Measurements from ENCODE around the gene ARHGEF9.
"Not testable (repeated sequence)": the region's sequence is repeated elsewhere in the genome, so short reads cannot be mapped to it uniquely, and the experiment has no call there.

The ARHGEF9 gene

GRCh38 chrX:63784902-63785707 is at the start of gene ARHGEF9:
Gene ARHGEF9 (minus strand): TSS chrX:63785214. CDS start chrX:63785145, 69 bp downstream.
- DNase-seq: no peak

GRCh38 chrX:63825446-63825845 is 40.4 kb upstream of the ARHGEF9 start:
- DNase-seq: not testable (repeated sequence)

DNA sequence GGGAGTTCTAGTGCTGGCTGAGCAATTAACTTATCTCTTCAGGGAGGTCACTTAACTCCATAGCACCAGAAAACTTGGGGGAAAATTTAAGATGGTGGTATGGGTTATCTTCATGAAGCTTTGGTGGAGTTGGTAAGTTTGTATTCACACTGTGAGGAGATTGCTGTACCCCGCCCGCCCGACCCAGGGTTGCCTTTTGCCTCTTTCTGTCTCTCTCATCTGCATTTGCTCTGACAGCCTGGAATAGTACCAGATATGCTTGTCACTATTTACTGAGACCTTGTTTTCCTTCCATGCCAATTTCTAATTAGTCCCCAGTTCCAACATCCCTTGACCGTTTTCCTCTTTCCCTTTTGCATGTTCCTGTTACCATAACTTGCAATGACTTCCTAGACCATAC is 33.1 kb upstream of the ARHGEF9 start:
- no peak for DNase-seq

GRCh38 chrX:63817696-63818095 is 32.7 kb upstream of the ARHGEF9 start:
- no peak for DNase-seq

GRCh38 chrX:63812823-63813222 is 27.8 kb upstream of the ARHGEF9 start:
- no peak for DNase-seq

- no peak for DNase-seq
Observed at GRCh38 chrX:63810746-63811145, 25.7 kb upstream of the ARHGEF9 start.

GRCh38 chrX:63809173-63809572 is 24.2 kb upstream of the ARHGEF9 start:
- DNase-seq: no peak

DNA sequence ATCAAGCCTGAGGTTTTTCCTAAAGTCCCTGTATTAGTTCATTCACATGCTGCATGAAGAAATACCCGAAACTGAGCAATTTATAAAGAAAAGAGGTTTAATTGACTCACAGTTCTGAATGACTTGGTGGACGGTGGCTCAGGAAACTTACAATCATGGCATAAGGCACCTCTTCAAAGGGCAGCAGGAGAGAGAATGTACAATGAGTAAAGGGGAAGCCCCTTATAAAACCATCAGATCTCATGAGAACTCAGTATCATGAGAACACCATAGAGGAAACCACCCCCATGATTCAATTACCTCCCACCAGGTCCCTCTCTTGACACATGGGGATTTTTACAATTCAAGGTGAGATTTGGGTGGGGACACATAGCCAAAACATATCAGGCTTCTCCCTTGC is 10.4 kb upstream of the ARHGEF9 start:
- DNase-seq: not testable (repeated sequence)

DNA sequence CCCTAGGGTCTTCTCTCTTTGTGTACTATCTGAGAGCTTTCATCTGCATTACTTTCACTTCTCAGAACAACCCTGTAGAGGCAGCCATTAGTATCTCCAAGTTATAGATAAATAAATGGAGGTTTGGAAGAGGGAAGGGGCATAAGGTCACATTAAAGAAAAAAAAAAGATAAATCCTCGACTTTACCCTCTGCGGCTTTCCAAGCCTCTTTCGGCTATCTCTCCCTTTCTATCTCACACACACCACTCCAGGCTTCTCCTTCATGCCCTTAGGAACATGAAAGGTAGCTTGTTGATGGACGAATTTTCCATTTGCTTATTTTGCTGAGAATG is 660 bp upstream of the ARHGEF9 start:
- no peak for DNase-seq

- DNase-seq: no peak
Observed at GRCh38 chrX:63784346-63784901, 590 bp downstream of the ARHGEF9 start.

DNA sequence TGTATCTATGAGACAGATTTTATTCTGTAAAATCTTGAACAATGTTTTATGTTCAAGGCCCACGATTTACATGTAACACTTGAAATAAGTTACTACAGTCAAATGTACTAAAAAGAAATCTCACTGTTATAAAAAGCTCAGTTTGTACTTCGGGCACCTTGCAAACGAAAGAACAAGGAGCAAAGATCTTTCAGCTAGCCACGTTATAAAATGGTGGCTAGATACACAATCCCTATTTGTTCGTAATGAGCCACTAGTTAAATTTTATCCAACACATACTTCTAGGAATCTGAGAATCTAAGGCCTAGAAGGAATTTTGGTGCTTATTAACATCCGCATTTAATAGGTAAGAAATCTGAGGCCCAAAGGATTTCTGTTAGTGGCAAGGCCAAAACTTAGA is 2.5 kb downstream of the ARHGEF9 start:
- DNase-seq: no peak

DNA sequence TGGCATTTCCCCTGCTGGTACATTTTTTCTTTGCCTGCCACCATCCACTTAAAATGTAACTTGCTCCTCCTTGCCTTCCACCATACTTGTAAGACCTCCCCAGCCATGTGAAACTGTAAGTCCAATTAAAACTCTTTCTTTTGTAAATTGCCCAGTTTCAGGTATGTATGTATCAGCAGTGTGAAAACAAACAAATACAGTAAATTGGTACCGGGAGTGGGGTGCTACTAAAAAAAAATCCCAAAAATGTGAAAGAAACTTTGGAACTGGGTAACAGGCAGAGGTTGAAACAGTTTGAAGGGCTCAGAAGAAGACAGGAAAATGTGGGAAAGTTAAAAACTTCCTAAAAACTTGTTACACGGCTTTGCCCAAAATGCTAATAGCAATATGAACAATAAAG is 16.3 kb downstream of the ARHGEF9 start:
- DNase-seq: no peak

GRCh38 chrX:63765712-63766111 is 19.3 kb downstream of the ARHGEF9 start:
- no peak for DNase-seq

DNA sequence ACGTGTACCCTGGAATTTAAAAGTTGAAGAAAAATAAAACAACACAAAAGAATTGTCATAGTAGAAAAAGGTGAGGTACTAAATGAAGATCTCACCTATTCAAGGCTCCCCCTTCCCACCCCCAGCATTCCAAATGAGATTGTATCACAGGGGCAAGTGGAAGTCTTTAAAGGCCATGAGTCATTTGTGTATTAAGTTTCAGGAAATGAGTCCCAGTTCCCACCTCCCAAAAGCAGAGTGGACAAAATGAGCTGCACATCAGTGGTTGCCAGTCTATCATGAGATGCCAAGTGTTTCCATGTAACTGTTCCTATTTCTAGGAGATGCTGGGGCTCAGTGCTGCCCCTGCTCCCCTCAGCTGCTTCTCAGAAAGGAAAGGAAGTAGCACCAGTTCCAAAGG is 20.1 kb downstream of the ARHGEF9 start:
- no peak for DNase-seq

DNA sequence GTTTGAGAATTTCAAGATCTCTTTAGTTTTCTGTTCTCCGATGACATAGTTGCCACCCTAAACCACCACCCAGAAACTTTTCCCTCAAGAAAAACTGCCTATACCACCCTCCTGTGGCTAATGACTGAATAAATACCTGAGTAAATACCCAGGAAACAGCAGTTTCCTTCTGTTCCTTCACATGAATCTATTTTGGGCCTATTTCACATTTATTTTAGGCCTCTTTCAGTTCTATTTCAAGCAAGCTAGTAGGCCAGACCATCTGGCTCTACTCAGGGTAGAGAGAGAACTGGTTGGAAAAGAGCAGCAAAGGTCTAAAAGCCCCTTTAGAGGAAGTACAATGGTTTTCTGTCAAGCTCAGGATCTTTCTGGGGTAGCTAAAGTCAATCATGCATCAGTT is 23.4 kb downstream of the ARHGEF9 start:
- DNase-seq: no peak

DNA sequence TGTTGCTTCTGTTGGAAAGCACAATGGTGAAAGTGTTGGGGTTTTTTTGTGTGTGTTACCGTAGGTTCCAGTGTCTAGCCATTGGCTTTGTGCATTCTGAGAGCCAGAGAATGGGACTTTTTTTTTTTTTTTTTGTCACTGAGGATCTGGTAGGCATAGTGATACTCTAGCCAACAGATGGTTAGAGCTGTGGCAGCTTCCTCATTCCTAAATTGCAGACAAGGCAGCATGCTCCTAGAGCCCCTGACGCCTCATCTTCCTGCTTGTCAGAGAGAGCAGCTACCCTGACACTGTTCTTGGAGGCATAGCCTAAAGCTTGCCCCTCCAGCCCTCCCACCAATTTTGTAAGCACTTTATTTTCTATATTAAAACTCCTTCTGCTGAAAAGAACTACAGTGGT is 27.0 kb downstream of the ARHGEF9 start:
- DNase-seq: no peak

- no peak for DNase-seq
Observed at GRCh38 chrX:63755892-63756291, 29.1 kb downstream of the ARHGEF9 start.

- DNase-seq: peak; percentile 17
Observed at GRCh38 chrX:63754860-63755579, 30.0 kb downstream of the ARHGEF9 start.

DNA sequence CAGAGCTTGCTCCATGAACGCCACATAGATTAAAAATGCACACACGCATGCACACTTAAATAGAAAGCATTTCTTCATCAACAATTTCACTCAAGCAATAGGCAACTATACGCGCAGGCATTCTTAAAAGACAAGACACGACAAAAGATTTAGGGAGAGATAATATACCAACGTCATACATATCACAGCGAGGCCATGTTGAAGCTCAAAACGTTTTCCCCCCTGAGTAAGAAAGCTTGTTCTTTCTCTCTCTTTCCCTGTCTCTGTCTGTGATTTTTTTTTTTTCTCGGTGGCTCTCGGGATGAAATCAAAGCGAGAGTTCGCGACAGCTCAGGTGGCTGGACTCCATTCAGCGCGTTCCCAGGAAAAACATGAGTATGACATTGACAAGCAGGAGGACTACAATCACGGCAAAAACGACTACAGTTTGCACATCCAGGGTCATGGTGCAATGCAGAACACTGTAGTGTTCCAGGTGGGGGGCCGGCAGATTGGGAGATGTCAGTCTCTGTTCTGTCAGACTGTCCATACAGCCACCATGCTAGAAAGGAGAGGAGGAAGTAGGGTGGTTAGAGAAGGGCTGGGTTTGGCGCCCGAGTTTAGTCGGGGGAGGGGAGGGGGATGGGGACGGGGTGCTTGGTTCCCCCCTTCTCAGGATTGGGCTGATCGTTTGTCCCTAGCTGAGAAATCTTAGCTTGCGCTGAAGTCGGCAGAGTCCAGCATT is 30.7 kb downstream of the ARHGEF9 start:
- DNase-seq: no peak

DNA sequence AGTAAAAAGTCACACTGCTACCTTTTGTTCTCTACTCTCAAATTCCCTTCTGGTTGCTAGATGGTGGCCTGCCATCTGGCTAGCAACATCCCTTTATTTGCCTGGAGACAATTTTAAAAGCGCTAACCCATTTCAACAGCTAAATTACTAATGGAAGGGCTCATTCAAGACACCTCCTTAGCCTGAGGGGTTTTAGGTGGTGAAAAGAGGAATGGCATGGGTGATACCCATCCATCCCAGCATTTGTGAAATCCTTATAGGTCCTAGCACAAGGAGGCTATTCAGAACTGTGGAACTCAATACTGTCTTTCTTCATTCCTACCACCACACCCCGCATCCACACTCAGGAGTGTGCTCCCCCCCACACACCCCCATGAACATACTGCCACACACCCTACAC is 33.5 kb downstream of the ARHGEF9 start:
- DNase-seq: no peak

DNA sequence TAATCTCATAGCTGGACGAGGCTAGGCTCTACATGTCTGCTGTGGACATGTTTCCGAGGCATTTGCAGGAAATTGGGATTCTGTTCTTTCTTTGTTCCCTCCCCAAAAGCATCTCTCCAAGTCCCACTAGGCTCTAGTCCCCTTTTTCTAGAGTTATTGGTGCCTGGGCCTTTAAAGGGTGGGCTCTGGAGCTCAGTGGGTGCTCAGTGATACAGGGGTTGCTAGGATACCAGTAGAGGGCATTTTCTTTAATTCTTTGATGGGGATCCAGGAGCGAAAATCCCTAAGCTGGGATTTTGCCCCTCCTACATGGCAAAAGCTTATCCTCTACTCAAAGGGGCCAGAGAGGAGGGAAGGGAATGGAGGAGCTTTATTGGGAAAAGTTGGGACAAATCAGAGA is 34.2 kb downstream of the ARHGEF9 start:
- no peak for DNase-seq

DNA sequence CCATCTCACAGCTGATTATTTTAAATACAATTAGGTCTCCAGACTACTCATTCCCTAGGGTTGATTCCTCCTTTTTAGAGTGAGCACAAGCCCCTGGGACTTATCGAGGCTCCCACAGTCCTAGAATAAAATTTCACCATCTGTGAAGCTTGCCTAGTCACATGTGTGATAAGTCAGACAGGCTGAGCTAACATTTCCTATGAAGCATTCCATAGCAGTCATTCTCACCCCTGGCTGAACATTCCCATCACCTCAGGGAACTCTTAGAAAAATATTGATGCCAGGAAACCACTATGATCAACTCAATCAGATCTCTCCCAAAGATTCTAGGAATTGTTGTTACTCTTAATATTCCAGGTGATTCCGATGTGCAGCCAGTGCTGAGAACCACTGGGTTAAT is 37.7 kb downstream of the ARHGEF9 start:
- no peak for DNase-seq

- DNase-seq: no peak
Observed at GRCh38 chrX:63746715-63747114, 38.3 kb downstream of the ARHGEF9 start.

DNA sequence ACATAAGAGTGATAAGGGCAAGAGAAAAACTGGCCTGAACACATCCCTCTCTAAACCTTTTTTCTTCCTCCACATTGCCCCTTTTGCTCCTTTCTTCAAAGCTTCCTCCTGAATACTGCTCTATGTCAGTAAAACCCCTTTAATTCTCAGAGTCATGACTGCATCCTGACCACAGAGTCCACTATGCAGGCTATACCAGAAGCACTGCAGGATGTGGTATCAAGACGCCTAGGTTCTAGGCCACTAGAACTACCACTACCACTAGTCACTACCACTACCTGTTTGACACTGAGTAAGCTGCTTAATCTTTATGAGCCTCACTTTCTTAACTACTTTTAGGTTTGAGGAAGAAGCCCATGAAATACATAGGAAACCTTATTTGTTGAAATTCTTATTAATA is 38.7 kb downstream of the ARHGEF9 start:
- no peak for DNase-seq
